Adrenal gland (tissue), 5 donors: ENCODE results near the gene IKZF2.

Experiments used
- POLR2A ChIP-seq, 2 donors: fragments of 450-650 bp; IDR thresholded peaks; one replicate each; pipeline ENCODE4 v1.6.1; 2017; ENCODE audit warnings: antibody characterized with exemption in 2 of 2, mild to moderate bottlenecking in 2 of 2, moderate library complexity in 1 of 2
- TF ChIP-seq, protein P1 (sequence below), 6 experiments: fragments of 450-650 bp in 4 of 6; fragments of 200-600 bp in 2 of 6; sonication (generic) in 1 of 6; IDR thresholded peaks; 1 replicate in 5 of 6; 2 replicates in 1 of 6; pipeline versions ENCODE4 v1.5.1 to v1.8.0; 2016 to 2021; ENCODE audit warnings: antibody characterized with exemption in 6 of 6, mild to moderate bottlenecking in 2 of 6, moderate library complexity in 1 of 6
- donor health status: DM: no; HTN: no; CAD: no.

DNA sequence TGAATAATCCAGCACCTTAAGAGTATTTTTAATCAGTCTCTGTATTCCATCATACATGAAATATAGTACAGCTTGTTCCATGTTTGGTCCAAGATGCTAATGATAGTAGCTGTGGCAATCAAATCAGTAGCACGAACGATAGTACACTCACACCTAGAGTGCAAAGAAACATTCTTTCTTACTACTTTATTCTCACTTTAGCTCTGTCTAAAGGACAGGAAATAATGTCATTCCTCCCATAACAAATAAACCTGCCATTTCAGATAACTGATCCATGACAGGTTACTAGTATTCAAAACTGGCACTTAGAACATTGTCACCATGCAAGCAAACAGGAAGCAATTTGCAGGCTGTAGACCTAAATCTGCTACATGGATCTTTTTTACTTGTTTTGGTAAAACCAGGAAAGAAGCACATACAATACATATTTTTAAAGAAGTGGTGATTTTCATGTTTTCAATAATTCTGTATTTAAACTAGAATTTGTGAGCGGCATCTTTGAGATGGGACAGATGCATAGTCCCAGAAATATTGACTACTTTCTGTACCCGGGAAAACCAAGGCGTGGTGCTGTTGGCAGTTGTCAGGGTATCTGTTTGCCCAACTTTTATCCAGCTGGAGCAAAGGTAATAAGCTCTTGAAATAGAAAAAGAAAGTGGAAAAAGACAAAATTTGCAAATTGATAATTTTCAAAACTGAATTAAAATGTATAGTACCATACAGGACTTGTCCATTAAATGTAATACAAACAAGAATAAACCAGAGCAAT, 49.5 kb downstream of the IKZF2 start:
- TF ChIP-seq, protein P1, sequence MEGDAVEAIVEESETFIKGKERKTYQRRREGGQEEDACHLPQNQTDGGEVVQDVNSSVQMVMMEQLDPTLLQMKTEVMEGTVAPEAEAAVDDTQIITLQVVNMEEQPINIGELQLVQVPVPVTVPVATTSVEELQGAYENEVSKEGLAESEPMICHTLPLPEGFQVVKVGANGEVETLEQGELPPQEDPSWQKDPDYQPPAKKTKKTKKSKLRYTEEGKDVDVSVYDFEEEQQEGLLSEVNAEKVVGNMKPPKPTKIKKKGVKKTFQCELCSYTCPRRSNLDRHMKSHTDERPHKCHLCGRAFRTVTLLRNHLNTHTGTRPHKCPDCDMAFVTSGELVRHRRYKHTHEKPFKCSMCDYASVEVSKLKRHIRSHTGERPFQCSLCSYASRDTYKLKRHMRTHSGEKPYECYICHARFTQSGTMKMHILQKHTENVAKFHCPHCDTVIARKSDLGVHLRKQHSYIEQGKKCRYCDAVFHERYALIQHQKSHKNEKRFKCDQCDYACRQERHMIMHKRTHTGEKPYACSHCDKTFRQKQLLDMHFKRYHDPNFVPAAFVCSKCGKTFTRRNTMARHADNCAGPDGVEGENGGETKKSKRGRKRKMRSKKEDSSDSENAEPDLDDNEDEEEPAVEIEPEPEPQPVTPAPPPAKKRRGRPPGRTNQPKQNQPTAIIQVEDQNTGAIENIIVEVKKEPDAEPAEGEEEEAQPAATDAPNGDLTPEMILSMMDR (IDR thresholded peaks at IDR 0.05) = no peak
- no peak for TF ChIP-seq POLR2A (IDR thresholded peaks at IDR 0.05)
